CD4-positive, alpha-beta T cell treated with Interleukin-12 subunit alpha and Interleukin-12 subunit beta, for 1 hour (primary cell): ENCODE measurements around the gene DDX1.
"Not testable (repeated sequence)": the region's sequence is repeated elsewhere in the genome, so short reads cannot be mapped to it uniquely, and the experiment has no call there.

Experiments used
- DNase-seq: peaks from one replicate; pipeline ENCODE4 v3.0.0-alpha.2; 2020

DDX1 gene

DNA sequence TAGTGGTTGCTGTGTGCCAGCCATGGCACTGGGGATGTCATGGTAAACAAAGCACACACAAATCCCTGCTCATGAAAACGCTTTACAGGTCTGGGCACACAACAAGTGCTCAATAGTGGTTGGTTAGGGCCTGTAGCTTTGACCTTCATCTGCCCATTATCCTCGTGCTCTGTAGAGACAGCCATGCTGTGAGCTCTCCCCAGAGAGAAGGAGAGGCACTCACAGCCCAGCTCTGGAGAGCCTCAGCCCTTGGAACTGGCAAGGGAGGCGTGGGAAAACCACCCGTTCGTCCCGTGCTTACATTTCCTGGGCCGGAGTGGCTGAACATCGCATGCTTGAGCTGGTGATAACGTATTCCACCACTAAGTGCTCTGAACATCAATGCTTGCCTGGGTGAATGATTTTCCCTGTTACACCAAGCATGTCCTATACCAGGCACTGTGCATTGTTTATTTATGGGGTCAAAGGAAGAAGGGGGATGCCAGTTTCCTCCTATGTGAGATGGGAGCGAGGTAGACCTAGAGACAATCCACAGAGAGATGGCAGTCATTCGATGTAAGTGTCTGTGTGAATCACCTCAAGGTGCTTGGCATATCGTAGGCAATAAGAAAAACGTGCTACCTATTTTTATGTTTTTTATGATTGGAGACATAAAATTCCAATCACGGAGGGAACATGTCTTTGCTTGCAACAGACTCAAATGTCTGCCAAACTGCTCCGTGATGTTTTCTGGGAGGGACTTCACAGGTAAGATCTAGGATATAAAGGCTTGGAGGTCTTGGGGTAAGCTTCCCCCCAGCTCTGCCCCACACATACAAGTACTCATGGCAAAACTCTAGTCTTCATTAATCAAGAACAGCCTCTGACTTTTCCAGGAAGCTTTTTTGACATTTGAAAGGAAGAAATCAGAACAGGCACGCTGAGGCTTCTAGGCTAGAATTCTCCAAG lies 75.5 kb downstream of the DDX1 start:
- no peak for DNase-seq

DNA sequence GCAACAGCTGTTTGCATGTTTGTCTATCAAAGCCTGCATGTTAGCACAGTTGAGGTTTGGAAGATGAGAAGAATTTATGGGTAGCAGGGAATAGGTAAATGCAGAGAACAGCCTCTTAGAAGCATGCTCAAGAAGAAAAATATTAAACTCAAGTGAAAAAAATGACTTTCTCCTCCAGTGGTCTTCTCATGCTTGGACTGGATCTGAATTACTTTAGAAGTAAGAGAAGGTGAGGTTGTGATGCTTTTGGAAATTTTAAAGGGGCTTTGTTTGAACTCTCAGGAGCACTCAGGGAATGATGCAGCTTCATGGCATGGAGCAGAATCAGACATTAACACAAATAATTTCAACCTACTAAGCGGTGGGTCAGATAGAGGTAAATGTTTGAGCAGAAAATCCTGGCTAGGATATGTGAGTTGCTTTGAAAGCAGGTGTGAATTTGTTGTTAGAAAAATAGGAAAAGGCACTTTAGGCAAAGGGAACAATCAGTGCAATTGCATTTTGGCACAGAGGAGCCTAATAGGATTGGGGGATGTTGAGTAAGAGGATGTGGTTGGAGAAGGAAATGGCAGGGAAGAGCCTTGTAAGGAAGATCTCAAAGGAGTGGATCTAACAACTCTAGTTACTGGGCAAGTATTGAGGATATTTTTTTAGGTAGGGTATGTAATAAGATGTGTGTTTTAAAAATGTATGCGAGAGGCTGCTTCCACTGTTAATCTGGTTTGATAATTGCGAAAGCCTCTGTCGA lies 76.3 kb downstream of the DDX1 start:
- DNase-seq, result no peak

DNA sequence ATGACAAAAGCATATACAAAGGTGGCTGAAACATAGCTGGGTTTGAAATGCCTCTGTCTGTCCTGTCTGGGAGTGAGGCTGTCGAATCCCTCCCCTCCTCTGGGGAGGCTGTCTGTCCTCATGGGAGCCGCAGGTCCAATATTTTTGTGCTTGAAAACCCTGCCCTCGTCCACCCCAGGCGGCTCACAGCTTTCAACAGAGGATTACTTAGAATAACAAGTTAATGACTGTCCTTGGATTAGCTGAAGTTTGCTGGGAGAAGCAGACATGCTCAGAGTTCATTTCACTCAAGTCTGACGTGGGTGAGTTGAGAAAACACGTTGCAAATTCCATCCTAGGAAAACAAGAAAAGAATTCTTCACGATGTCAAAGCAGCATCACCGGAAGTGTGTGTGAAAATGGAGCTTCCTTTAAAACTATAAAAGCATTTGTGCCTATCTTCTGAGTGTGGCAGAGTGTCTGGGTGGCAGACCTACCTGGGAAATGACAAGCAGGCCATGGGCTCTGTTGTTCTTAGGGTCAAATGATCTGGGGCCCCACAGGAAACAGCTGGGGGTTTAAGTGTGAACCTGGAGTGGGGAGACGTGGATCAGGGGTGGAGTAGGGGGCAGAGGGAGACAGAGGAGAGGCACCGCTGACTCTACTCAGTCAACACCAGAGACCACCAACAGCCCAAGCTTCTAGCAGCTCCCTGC lies 77.1 kb downstream of the DDX1 start:
- no peak for DNase-seq

GRCh38 chr2:15669375-15669910 lies 77.8 kb downstream of the DDX1 start:
- no peak for DNase-seq

GRCh38 chr2:15670469-15670868 lies 78.8 kb downstream of the DDX1 start:
- DNase-seq, result no peak

GRCh38 chr2:15670981-15671380 lies 79.3 kb downstream of the DDX1 start:
- no peak for DNase-seq

DNA sequence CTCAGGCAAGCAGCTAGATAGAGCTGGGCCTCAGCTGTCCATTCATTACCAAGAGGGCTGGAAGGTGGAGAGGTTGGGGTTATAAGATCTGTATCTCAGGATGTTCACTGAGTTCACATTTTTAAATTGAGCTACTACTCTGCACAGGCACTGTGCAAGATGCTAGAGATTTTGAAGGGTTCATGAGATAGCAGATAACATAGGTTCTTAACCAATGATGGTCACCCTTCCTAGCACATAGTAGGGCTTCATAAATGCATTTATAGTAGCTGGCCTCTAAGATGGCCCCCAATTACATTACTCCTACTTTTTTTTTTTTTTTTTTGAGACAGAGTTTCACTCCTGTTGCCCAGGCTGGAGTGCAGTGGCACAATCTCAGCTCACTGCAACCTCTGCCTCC lies 79.7 kb downstream of the DDX1 start:
- no peak for DNase-seq

DNA sequence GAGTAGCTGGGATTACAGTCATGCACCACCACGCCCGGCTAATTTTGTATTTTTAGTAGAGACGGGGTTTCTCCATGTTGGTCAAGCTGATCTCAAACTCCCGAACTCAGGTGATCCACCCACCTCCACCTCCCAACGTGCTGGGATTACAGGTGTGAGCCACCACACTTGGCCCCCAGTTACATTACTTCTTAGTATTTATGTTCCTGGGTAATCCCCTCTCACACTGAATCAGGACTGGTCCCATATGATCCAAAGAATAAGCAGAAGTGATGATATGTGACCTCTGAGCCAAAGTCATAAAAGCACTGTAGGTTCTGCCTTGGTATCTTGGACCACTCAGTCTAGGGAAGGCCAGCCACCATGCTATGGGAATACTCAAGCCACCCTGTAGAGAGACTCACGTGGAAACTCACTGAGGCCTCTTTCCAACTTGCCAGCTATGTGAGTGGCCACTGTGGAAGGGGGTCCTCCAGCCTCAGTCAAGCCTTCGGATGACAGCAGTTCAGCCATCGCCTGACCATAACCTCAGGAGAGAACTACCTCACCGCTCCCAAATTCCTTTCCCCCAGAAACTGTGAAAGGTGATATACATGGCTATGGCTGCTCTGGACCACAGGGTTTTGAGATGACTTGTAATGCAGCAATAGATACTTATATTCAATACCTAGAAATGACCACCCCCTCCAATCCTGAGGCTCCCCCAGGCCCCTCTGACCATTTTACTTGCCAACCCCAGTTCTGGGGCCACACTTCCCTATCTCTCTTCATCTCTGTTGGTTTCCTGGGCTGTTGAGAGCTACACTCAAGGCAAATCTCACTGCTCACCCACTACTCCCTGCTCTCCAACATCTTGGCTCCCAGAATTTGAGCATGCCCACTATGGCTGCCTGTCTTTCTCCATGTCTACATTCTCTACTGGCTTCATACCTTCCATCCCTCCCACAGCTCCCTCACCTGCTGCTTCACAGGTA lies 80.5 kb downstream of the DDX1 start:
- no peak for DNase-seq

DNA sequence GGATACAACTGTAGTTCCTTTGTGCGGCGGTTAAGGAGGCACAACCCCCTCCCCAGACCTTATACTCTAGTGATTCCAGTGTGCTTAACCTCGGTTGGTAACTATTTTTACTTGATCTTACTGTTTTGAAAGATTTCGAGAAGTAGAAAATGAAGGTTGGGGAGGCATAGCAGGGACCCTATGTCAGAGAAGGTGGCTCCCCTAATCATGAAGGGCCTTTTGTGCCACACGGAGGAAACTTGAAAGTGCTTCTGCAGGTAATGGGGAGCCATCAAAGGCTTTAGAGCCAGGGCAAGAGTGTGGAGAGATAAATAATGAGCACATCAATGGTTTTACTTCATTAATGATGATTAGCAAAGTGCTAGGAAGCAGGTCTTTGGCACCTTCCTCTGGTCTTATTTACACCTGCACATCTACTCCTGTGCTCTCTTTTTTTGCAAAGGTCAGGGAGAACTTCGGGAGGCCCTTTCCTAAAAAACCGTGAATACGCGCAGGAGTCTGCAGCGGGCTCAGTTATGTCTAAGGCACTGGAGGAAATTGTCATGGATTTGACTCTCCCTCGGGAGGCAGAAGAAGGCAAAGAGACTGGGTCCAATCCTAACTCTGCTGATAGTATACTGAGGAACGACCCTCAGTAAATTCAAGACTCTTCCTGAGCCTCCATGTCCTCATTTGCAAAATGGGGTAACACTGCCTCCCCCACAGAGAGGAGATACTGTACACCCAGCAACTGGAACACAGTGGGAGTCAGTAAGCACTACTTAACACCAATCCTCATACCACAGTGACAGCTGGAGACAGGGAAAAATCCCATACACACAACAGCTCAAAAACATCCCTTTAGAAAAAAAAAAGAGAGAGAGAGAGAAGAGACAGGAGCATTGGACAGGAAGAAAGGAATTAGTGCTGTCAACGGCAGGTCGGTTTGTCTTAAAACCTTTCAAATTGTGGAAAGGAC lies 81.6 kb downstream of the DDX1 start:
- no peak for DNase-seq

- no peak for DNase-seq
Observed at GRCh38 chr2:15673919-15674636, 82.4 kb downstream of the DDX1 start.

GRCh38 chr2:15674637-15675455 lies 83.2 kb downstream of the DDX1 start:
- DNase-seq, result no peak

- no peak for DNase-seq
Observed at GRCh38 chr2:15675456-15676195, 84.0 kb downstream of the DDX1 start.

GRCh38 chr2:15677141-15677843 lies 85.6 kb downstream of the DDX1 start:
- no peak for DNase-seq

DNA sequence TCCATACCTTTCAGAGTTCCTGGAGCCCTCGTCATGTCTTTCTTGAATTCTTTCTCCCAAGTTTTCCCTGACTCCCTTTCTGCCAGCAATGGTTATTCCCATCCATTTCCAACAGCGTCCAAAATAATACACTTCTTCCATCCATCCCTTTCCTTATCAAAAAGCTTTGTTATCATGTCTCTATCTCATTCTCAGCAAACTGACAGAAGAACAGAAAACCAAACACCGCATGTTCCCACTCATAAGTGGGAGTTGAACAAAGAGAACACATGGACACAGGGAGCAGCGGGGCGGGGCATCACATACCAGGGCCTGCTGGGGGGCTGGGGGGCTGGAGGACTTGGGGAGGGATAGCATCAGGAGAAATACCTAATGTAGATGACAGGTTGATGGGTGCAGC lies 86.7 kb downstream of the DDX1 start:
- DNase-seq, result no peak

DNA sequence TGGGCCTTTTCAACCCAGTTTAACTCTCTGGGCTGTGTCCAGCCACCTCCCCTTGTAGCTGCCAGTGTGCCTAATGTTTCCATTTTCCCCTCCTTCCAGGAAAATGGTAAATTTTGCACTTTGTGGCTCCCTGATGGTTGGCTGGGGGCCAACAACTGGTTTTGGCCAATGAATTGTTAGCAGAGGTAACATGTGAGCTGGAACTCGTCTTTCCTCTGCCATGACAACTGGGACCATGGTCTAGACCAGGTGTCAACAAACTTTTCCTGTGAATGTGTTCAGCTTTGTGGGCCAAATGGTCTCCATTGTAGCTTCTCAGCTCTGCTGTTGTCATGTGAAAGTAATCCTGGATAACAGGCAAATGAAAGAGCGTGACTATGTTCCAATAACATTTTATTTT lies 87.2 kb downstream of the DDX1 start:
- no peak for DNase-seq

- DNase-seq, result no peak
Observed at GRCh38 chr2:15679386-15679924, 87.8 kb downstream of the DDX1 start.

GRCh38 chr2:15680132-15680531 lies 88.5 kb downstream of the DDX1 start:
- DNase-seq, result not testable (repeated sequence)
